Activated T-cell treated with anti-CD3 and anti-CD28 coated beads for 4 hours (primary cell): ENCODE results near the gene CBX5.
"Not testable (repeated sequence)": the region's sequence is repeated elsewhere in the genome, so short reads cannot be mapped to it uniquely, and the experiment has no call there.

Experiments
- DNase-seq: peaks from one replicate; pipeline ENCODE4 v3.0.0-alpha.2; 2020

CBX5 gene

DNA sequence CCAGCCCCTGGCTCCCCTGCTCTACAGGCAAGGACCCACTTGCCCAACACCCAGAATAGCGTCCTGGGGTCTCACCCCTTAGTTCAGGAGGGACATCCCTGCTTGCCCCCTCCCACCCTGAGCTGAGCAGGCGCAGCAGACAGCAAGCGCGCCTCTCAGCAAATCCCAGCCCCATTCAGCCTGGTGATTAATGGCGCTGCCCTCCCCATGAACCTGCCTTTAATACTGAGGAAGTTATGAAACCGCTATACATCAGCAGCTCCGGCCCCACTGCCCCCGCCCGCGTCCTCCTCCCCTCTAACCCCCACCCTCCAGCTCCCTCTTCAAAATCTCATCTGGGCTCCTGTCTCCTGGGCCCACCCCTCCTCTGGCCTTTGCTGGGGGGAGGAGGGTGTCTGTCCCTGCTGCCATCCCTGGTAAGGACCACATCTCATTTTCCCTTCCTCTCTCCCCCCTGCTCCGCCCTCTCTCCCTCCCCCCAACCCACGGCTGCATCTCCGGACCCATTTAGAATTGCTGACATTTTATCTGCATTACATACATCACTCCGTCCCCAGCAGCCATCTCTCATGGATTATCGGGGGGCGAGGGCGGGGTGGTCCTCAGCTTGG lies 84.1 kb downstream of the CBX5 start:
- no peak for DNase-seq

DNA sequence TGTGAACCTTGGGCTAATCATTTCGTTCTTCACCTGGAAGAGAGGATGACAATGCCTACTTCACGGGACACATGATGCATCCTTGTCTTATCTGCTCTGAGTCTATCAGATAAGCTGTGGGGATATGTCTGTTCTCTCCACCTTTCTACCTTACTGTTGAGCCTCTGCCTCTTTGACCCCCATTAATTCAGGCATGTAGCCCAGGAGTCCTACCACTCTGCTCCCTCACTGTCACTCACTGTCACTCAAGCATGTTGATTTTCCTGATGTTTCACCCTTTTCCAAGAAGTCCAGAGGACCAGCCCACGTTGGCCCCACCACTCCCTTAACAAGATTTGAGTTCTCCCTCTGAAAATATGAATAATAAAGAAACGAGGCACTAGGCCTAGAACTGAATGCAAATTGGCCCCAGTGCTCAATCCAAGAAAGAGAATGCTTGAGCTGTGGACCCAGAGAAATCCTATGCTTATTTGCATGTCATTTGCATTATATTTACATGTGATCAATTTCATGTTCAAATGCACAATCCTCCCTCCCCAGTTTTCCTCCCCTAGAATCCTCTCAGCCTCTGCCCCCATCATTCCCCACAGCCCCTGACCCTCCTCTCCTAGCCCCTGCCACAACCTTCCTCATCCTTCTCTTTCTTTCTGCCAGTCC lies 84.7 kb downstream of the CBX5 start:
- no peak for DNase-seq

DNA sequence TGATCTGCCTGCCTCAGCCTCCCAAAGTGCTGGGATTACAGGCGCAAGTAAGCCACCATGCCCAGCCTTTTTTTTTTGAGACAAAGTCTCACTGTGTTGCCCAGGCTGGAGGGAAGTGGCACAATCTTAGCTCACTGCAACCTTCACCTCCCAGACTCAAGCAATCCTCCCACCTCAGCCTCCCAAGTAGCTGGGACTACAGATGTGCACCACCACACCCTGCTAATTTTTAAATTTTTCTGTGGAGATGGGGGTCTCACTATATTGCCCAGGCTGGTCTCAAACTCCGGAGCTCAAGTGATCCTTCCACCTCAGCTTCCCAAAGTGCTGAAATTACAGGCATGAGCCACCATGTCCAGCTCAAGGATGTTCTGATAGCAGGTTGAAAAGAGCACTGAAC lies 85.3 kb downstream of the CBX5 start:
- not testable (repeated sequence) for DNase-seq

DNA sequence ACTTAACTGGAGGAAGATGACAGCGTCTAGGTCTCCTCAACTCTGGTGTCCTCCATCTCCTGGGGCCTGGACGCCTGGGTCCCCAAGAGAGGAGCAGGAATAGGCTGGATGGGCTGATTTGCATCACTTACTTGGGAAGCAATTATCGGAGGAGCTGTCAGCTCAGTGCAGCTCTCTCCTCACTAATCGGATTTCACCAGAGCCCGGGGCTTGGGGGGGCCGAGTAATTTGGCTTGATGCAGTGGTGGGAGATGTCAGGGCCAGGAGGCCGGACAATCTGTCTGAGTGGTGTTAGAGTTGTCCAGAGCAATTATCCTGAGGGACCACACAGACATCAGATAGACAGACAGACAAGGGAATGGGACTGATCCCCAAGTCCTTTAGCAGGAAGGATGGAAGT lies 86.5 kb downstream of the CBX5 start:
- DNase-seq = no peak

DNA sequence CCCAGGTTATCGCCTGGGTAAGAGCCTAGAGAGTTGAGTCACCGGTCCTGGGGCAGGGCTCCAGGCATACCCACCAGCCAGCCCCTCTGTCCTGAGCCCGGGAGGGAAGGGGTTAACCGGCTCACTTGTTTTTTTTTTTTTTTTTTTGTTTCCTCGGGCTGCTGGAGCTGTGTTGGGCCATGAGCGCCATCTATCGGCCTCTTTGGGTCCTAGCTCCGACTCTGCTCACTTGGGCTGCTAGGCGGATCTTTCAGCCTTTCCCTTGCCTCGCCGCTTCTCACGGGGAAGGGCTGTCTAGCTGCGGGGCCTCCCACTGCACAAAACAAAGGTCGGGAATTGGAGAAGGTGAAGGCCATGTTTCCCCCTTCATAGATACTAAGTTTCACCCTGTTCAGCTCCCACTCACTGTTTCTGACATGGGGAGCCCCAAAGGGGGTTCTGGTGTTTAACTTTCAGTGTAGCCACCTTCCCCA lies 88.3 kb downstream of the CBX5 start:
- DNase-seq = peak; percentile 71

DNA sequence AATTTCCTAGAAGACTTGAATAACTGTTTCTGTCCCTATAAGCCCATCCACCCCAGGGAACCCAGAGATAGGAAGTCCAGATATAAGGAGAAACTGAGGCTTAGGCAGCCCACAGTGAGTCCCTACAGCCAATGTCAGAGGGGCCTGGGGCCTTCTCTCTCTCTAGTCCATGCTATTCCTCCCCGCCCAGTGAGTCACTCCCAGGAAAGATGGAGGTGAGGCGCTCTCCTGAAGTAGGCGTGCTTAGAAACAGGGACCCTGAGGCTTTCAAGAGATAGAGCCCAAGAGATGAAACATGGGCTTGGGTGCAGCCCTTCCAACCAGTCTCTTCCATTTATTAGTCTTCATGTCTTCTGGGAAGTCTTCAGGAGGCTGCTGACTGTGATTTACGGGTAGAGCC lies 88.8 kb downstream of the CBX5 start:
- no peak for DNase-seq

DNA sequence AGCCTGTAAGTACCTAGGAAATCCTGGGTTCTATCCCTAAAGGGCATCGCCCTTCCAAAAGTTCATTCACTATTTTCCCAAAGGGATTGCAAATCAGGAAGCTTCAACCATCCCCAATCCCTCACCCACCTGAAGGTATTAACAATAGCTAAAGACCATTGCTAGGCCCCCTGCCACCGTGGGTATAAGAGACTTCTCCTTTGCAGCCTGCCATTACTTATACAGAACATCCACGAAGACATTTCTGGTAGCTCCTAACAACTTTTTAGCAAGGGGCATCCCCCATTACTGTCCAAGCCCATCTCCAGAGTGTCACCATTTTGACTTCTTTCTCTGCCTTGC lies 90.8 kb downstream of the CBX5 start:
- DNase-seq = no peak

DNA sequence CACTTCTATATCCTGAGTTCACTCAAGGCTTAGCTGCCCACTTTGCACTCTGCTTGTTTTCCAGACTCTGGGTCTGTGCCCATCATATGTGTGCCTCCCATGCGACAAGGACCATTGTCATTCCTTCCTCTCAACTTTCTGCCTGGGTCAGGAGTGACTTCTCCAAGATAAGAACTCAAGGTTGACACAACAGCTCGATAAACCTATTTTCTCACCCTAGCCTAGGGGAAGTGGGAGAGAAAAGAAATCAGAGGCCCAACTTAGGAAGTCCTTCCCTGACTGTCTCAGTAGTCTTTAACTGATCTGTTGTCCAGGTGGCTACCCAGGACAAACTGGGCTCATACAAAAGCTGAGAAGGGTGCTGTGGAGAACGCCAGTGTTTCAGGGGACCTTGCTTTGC lies 92.8 kb downstream of the CBX5 start:
- no peak for DNase-seq

DNA sequence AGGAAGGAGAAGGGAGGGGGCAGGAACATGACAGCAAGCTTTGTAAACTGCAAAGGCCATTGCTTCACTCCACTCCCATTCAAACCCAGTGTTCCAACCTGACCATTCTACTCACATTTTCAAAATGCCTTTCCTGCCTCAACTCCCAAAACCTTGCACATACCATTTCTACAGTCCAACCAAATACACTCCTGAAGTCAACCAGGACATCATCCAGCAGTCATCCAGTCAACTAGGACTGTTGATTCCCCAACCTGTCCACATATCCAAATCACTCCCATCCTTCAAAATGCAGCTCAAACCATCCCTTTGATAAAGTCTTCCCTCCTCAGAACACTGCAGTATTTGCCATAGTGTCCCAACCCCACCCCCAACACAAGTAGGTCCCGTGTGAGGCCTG lies 94.0 kb downstream of the CBX5 start:
- no peak for DNase-seq

DNA sequence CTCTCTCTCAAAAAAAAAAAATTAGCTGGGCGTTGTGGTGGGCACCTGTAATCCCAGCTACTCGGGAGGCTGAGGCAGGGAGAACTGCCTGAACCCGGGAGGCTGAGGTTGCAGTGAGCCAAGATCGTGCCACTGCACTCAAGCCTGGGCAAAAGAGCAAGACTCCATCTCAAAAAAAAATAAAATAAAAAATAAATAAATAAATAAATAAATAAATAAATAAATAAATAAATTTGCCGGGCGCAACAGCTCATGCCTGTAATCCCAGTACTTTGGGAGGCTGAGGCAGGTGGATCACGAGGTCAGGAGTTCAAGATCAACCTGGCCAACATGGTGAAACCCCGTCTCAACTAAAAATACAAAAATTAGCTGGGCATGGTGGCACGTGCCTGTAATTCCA lies 94.6 kb downstream of the CBX5 start:
- DNase-seq = not testable (repeated sequence)

DNA sequence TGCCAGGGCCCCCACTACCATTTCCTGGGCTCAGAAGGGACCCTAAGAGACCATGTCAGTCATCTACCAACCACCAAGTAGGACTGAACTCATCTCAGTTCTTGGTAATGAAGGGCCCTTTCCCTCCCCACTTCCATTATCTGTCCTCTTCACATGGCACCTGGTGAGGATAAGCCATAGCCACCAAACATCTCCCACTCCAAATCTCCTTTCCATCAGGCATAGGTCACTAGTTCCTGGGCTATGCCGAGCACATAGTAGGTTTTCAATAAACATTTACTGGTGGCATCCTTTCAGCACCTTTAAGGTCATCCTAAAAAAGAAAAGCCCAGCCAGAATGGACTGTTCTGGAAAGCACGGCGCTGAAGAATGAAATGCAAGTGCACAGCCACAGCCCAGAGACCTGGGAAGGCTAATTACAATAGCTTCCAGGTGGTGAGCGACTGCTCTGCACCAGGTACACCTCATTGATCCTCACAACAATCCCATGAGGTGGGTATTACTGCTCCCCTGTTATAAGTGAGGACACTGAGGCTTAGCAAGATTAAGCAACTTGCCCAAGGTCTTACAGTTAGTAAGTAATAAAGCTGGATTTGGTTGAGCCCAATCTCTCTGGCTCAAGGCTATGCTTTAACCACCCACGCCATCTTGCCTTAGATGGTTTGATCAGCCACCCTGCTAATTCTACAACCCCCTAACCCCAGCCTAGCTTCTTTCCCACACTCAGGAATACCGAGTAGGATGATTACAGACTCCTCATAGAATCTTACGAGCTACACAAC lies 95.7 kb downstream of the CBX5 start:
- no peak for DNase-seq

DNA sequence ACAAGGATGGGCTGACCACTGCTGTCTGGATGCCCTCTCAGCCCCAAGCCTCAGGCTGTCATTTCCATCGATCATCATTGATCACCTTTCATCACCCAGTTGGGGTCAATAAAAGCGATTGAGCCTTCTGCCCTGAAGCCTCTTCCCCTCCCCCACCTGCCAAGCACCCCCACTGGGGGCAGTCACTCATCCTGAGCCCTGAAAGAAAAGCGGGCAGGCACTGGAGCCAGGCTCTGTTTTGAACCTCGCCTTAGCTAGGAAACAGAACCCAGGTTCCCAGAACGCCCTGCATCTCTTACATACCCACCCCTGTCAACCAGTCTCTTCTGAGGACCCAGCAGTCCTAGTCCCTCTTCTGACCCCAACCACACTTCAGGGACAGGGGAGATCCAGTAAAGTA lies 96.9 kb downstream of the CBX5 start:
- DNase-seq = no peak

DNA sequence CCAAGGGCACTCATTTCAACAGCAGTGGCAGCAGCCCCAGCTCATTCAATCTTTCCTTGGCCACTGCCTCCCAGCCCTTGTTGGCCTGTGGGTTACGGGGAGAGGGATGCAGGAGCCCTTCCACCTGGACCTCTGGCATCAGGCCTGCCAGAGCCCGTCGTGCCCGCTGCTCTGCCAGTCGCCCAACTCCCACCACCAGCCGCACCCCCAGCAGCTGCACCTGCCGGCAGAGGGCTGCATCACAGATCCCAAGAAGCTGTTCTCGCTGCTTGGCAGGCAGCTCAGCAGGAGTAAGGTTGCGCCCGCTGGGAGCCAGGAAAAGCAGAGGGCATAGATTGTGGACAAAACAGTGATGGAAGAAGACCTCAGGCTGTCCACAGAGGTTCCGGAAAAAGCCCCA lies 97.8 kb downstream of the CBX5 start:
- DNase-seq = no peak
